Liver (tissue), 3 donors: ENCODE results near the gene PARD3.

Experiments
- CTCF ChIP-seq: fragments of 150-350 bp; IDR thresholded peaks from 2 replicates; pipeline ENCODE4 v1.5.1; 2017; ENCODE audit warnings: improper control_type of control experiment, low read depth, low read length; ENCODE audit not compliant: missing input control
- EGR1 ChIP-seq, 2 donors: IDR thresholded peaks; 2 replicates each; pipeline ENCODE4 v1.6.1; 2016 to 2018; ENCODE audit warnings: antibody characterized with exemption in 2 of 2, low read depth in 2 of 2
- JUND ChIP-seq, 2 donors: IDR thresholded peaks; 2 replicates each; pipeline ENCODE4 v1.6.1; 2016; ENCODE audit warnings: antibody characterized with exemption in 2 of 2
- MAX ChIP-seq: IDR thresholded peaks from 2 replicates; pipeline ENCODE4 v1.6.1; 2016; ENCODE audit warnings: antibody characterized with exemption
- TAF1 ChIP-seq: conservative IDR thresholded peaks from 2 replicates; pipeline ENCODE4 v1.6.1; 2016; ENCODE audit warnings: antibody characterized with exemption, mild to moderate bottlenecking
- YY1 ChIP-seq: IDR thresholded peaks from 2 replicates; pipeline ENCODE4 v1.6.1; 2016; ENCODE audit warnings: antibody characterized with exemption, mild to moderate bottlenecking
- donor health status: healthy.
- donor health status: healthy.

GRCh38 chr10:34413214-34413613 is 401.9 kb downstream of the PARD3 start:
- TF ChIP-seq CTCF = no peak
- TF ChIP-seq TAF1 = no peak
- no peak for TF ChIP-seq EGR1 (IDR thresholded peaks at IDR 0.05; ENCODE audit: low read depth in 2 of 2)
- TF ChIP-seq MAX = no peak
- no peak for TF ChIP-seq JUND (IDR thresholded peaks at IDR 0.05)
- no peak for TF ChIP-seq YY1
